ENCODE measurements around the gene KCTD16. TPM values are rescaled to one million over a fixed set of nuclear protein-coding genes. Genes with fewer than 3 reads are reported as not detected.

KCTD16 gene
- total and polyA plus RNA-seq, 7 experiments from 2014 or later, result 0.07 to 0.22 (median 0.13) TPM; not detected in 4

DNA sequence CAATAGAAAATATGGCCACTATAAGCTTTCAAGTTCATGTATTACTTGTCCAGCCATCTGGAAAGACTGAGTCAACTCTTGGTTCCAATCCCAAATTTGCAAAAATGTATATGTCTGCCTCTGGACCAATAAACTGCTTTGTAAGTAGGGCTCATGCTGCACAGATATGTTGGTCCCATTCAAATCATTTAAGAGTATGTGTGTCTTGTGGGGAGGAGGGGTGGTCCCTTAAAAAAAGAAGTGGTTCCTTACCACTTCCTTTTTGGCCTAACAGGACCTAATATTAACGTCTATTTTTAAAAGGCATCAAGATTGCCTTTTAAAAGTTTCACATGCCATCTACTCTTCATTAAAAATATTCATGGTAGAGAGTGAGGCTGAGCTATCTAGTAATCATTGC, 214.9 kb downstream of the KCTD16 start:
- no peaks in the 10 kb centered on the region for H3K36me3 Mint-ChIP-seq
- H3K27ac ChIP-seq (ENCODE audit: low read depth, low read length), result no peak overlapping the region
- H3K4me3 Mint-ChIP-seq, result no peak overlapping the region
- peaks cover 0 to 20% (median 8%) of the 10 kb centered on the region in 11 donors for H3K9me3 Mint-ChIP-seq
- H3K27me3 ChIP-seq (ENCODE audit: control insufficient read depth in 2 of 2, insufficient read depth in 2 of 2, low read length in 2 of 2), result no peaks in the 10 kb centered on the region
- H3K36me3 ChIP-seq (ENCODE audit: control insufficient read depth in 2 of 3, insufficient read depth in 3 of 3, low read length in 3 of 3), result no peaks in the 10 kb centered on the region
- intact Hi-C loops (cut with micrococcal nuclease), result no loop called here
- ATAC-seq (no peak), DNase-seq (no peak)
- no peak overlapping the region for H3K27ac Mint-ChIP-seq
- no peak overlapping the region for H3K4me3 ChIP-seq (ENCODE audit: low read length)
- no peaks in the 10 kb centered on the region for H3K4me1 ChIP-seq (ENCODE audit: control insufficient read depth in 2 of 2, insufficient read depth in 2 of 2, low read length in 2 of 2)
- H3K9me3 ChIP-seq (ENCODE audit: control insufficient read depth in 2 of 3, low read length in 3 of 3), result no peaks in the 10 kb centered on the region
- CTCF ChIA-PET, result no interaction called here
- H3K4me1 Mint-ChIP-seq, result peaks cover 0 to 1% (median 0%) of the 10 kb centered on the region in 7 donors
- POLR2A ChIA-PET, result no interaction called here
- peaks cover 0 to 3% (median 0%) of the 10 kb centered on the region in 5 donors for H3K27me3 Mint-ChIP-seq

DNA sequence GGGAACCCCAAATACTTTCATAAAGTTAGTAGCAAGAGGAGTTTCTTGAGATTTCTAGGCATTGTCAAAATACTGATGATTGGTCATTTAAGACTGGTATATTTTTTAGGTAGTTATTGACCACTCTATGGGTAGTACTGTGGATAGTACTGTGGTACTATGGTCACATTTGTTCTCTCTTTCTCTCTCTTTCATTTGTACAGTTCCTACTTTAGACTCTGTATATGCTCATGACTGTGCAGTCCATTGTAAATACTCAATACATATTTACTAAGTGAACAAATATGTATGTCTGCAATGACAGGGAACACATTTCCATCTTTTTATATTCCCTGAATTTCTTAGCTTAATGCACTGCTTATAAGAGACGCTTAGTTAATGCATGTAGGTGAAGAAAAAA, 215.6 kb downstream of the KCTD16 start:
- ChIA-PET CTCF (no interaction called here), POLR2A (no interaction called here)
- no peak for DNase-seq
- intact Hi-C loops (cut with micrococcal nuclease), result no loop called here
- Mint-ChIP-seq H3K36me3 (no peaks in the 10 kb centered on the region), H3K4me3 (no peak overlapping the region), H3K9me3 (peaks cover 0 to 13% (median 6%) of the 10 kb centered on the region in 11 donors), H3K27me3 (peaks cover 0 to 3% (median 0%) of the 10 kb centered on the region in 5 donors), H3K27ac (no peak overlapping the region), H3K4me1 (peaks cover 0 to 1% (median 0%) of the 10 kb centered on the region in 7 donors)
- Histone ChIP-seq H3K27me3 (ENCODE audit: control insufficient read depth in 2 of 2, insufficient read depth in 2 of 2, low read length in 2 of 2) (no peaks in the 10 kb centered on the region), H3K27ac (ENCODE audit: low read depth, low read length) (no peak overlapping the region), H3K36me3 (ENCODE audit: control insufficient read depth in 2 of 3, insufficient read depth in 3 of 3, low read length in 3 of 3) (no peaks in the 10 kb centered on the region), H3K4me1 (ENCODE audit: control insufficient read depth in 2 of 2, insufficient read depth in 2 of 2, low read length in 2 of 2) (no peaks in the 10 kb centered on the region), H3K9me3 (ENCODE audit: control insufficient read depth in 2 of 3, low read length in 3 of 3) (no peaks in the 10 kb centered on the region), H3K4me3 (ENCODE audit: low read length) (no peak overlapping the region)
- ATAC-seq, result no peak

DNA sequence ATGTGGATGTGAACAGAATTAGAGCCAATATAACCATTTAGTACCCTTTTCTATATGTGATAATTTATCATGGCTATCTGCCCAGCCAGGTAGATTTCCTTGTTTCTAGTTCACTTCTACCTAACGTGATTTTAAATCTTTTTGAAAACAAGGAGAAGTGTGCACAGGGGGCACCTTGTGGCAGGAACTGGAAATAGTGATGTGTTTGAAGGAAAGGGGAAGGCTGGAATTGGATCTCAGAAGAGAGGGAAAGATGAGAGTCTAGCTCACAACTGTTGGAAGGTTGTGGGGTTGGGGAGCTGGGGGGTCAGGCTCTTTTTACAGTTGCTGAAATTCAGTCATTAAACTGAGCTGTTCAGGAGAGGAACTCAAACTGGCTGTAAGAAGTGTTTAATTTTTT, 219.5 kb downstream of the KCTD16 start:
- Mint-ChIP-seq H3K9me3 (peaks cover 0 to 17% (median 4%) of the 10 kb centered on the region in 11 donors), H3K4me3 (no peak overlapping the region), H3K4me1 (peaks cover 0 to 1% (median 0%) of the 10 kb centered on the region in 7 donors), H3K27me3 (peaks cover 0 to 5% (median 0%) of the 10 kb centered on the region in 5 donors), H3K27ac (no peak overlapping the region), H3K36me3 (no peaks in the 10 kb centered on the region)
- DNase-seq (no peak), ATAC-seq (no peak)
- H3K27ac ChIP-seq (ENCODE audit: low read depth, low read length), result no peak overlapping the region
- no peaks in the 10 kb centered on the region for H3K36me3 ChIP-seq (ENCODE audit: control insufficient read depth in 2 of 3, insufficient read depth in 3 of 3, low read length in 3 of 3)
- ChIA-PET POLR2A (no interaction called here), CTCF (no interaction called here)
- no peak overlapping the region for H3K4me3 ChIP-seq (ENCODE audit: low read length)
- no peaks in the 10 kb centered on the region for H3K9me3 ChIP-seq (ENCODE audit: control insufficient read depth in 2 of 3, low read length in 3 of 3)
- intact Hi-C loops (cut with micrococcal nuclease), result no loop called here
- H3K4me1 ChIP-seq (ENCODE audit: control insufficient read depth in 2 of 2, insufficient read depth in 2 of 2, low read length in 2 of 2), result no peaks in the 10 kb centered on the region
- H3K27me3 ChIP-seq (ENCODE audit: control insufficient read depth in 2 of 2, insufficient read depth in 2 of 2, low read length in 2 of 2), result no peaks in the 10 kb centered on the region

DNA sequence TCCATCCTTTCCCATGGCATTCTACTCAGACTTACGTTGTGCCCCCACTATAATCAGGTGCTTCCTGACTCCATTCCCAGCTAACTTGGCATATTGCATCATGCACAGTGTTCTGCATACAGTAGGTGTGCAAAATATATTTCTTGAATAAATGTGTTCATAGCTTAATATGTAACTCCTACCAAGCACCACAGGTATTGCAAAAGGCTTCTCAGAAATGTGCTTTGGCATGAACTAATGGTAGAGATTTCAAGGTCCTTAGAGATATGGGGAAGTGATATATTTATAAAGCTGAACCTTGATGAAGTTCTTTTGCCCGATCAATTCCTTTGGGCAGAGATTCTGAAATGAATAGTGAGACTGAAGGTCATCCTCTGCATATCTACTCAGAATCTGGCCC, 220.4 kb downstream of the KCTD16 start:
- ATAC-seq, result no peak
- POLR2A ChIA-PET, result no interaction called here
- Histone ChIP-seq H3K9me3 (ENCODE audit: control insufficient read depth in 2 of 3, low read length in 3 of 3) (no peaks in the 10 kb centered on the region), H3K4me3 (ENCODE audit: low read length) (no peak overlapping the region), H3K4me1 (ENCODE audit: control insufficient read depth in 2 of 2, insufficient read depth in 2 of 2, low read length in 2 of 2) (no peaks in the 10 kb centered on the region), H3K27ac (ENCODE audit: low read depth, low read length) (no peak overlapping the region), H3K36me3 (ENCODE audit: control insufficient read depth in 2 of 3, insufficient read depth in 3 of 3, low read length in 3 of 3) (no peaks in the 10 kb centered on the region), H3K27me3 (ENCODE audit: control insufficient read depth in 2 of 2, insufficient read depth in 2 of 2, low read length in 2 of 2) (no peaks in the 10 kb centered on the region)
- intact Hi-C loops (cut with micrococcal nuclease), result no loop called here
- Mint-ChIP-seq H3K36me3 (no peaks in the 10 kb centered on the region), H3K27ac (no peak overlapping the region), H3K9me3 (peaks cover 0 to 17% (median 4%) of the 10 kb centered on the region in 11 donors), H3K4me3 (no peak overlapping the region), H3K4me1 (peaks cover 0 to 1% (median 0%) of the 10 kb centered on the region in 7 donors), H3K27me3 (peaks cover 0 to 5% (median 0%) of the 10 kb centered on the region in 5 donors)
- CTCF ChIA-PET, result no interaction called here
- no peak for DNase-seq

DNA sequence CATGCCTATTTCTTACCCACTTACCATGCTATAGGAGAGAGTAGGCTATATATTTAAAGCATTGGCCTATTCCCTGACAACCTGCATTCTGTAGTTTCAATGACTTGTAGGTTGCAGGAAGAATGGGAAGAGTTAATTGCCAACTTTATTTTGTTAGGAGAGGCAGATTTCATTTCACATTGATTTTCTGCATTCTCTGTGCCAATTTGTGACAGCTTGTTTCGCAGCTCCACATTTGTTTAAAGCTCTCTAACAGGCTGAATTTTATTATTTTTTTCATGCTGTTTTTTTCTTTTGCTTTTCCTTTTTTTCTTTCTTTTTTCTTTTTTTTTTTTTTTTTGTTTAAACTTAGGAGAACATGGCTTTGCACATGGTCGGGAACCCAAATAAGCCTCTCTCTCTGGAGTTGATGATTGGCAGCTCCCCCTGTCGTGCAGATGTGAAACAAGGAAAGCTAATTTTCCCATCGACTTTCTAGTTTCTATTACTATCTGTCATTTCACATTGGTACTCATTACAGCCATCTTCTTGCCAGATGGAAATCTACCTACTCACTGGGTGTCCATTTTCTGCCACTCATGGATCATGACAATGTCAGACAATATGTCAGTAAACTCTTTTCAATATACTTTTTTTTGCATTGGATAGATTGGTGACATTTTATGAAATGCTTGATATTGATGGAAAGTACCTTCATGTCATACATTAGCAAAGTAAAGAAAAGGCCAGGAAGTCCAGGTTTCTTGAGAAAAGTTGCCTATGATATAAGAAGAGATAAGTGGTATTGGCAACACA, 223.2 kb downstream of the KCTD16 start:
- ChIA-PET CTCF (no interaction called here), POLR2A (no interaction called here)
- no peaks in the 10 kb centered on the region for H3K9me3 ChIP-seq (ENCODE audit: control insufficient read depth in 2 of 3, low read length in 3 of 3)
- H3K27me3 ChIP-seq (ENCODE audit: control insufficient read depth in 2 of 2, insufficient read depth in 2 of 2, low read length in 2 of 2), result no peaks in the 10 kb centered on the region
- Mint-ChIP-seq H3K4me1 (peaks cover 0 to 1% (median 0%) of the 10 kb centered on the region in 7 donors), H3K27ac (no peak overlapping the region), H3K9me3 (peaks cover 0 to 17% (median 4%) of the 10 kb centered on the region in 11 donors), H3K27me3 (peaks cover 0 to 5% (median 0%) of the 10 kb centered on the region in 5 donors), H3K36me3 (no peaks in the 10 kb centered on the region), H3K4me3 (no peak overlapping the region)
- intact Hi-C loops (cut with micrococcal nuclease), result no loop called here
- no peak overlapping the region for H3K27ac ChIP-seq (ENCODE audit: low read depth, low read length)
- H3K4me1 ChIP-seq (ENCODE audit: control insufficient read depth in 2 of 2, insufficient read depth in 2 of 2, low read length in 2 of 2), result no peaks in the 10 kb centered on the region
- ATAC-seq, result no peak
- no peaks in the 10 kb centered on the region for H3K36me3 ChIP-seq (ENCODE audit: control insufficient read depth in 2 of 3, insufficient read depth in 3 of 3, low read length in 3 of 3)
- DNase-seq, result no peak
- H3K4me3 ChIP-seq (ENCODE audit: low read length), result no peak overlapping the region

DNA sequence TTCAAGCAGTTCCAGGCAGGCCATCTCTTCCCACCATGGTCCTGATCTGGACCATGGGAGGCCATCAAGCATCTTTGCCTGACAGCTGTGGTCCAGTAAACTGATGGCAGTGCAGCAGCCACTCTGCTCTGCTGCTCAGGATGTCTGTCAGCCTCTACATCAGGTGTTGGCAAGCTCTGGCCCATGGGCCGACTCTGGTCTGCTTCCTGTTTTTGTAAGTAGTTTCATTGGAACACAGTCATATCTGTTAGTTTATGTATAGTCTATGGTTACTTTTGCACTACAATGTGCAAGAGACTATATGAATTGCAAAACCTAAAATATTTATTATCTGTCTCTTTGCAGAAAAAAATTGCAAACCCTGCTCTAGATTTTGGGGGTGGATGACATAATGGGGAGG, 225.0 kb downstream of the KCTD16 start:
- no peak overlapping the region for H3K27ac ChIP-seq (ENCODE audit: low read depth, low read length)
- DNase-seq (no peak), ATAC-seq (no peak)
- Mint-ChIP-seq H3K27me3 (peaks cover 0 to 5% (median 0%) of the 10 kb centered on the region in 5 donors), H3K4me3 (no peak overlapping the region), H3K36me3 (no peaks in the 10 kb centered on the region), H3K27ac (no peak overlapping the region), H3K9me3 (peaks cover 0 to 17% (median 3%) of the 10 kb centered on the region in 11 donors), H3K4me1 (no peaks in the 10 kb centered on the region)
- no peaks in the 10 kb centered on the region for H3K36me3 ChIP-seq (ENCODE audit: control insufficient read depth in 2 of 3, insufficient read depth in 3 of 3, low read length in 3 of 3)
- H3K4me3 ChIP-seq (ENCODE audit: low read length), result no peak overlapping the region
- no peaks in the 10 kb centered on the region for H3K27me3 ChIP-seq (ENCODE audit: control insufficient read depth in 2 of 2, insufficient read depth in 2 of 2, low read length in 2 of 2)
- CTCF ChIA-PET, result no interaction called here
- POLR2A ChIA-PET, result no interaction called here
- no peaks in the 10 kb centered on the region for H3K9me3 ChIP-seq (ENCODE audit: control insufficient read depth in 2 of 3, low read length in 3 of 3)
- intact Hi-C loops (cut with micrococcal nuclease), result no loop called here
- H3K4me1 ChIP-seq (ENCODE audit: control insufficient read depth in 2 of 2, insufficient read depth in 2 of 2, low read length in 2 of 2), result no peaks in the 10 kb centered on the region

DNA sequence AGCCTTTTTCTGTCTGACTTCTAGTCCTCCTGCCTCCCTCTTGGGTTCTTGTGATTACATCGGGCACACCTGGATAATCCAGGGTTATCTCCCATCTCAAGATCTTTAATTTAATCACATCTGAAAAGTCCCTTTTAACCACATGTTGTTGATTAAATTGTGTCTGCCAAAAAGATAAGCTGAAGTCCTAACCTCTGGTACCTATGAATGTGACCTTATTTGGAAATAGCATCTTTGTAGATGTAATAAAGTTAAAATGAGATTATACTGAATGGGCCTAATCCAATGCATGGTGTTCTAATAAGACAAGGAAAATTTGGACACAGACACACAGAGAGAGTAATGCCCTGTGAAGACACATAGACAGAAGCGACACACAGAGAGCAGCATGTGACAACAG, 232.4 kb downstream of the KCTD16 start:
- Histone ChIP-seq H3K4me1 (ENCODE audit: control insufficient read depth in 2 of 2, insufficient read depth in 2 of 2, low read length in 2 of 2) (no peaks in the 10 kb centered on the region), H3K4me3 (ENCODE audit: low read length) (no peak overlapping the region), H3K9me3 (ENCODE audit: control insufficient read depth in 2 of 3, low read length in 3 of 3) (no peaks in the 10 kb centered on the region), H3K27ac (ENCODE audit: low read depth, low read length) (no peak overlapping the region), H3K27me3 (ENCODE audit: control insufficient read depth in 2 of 2, insufficient read depth in 2 of 2, low read length in 2 of 2) (no peaks in the 10 kb centered on the region), H3K36me3 (ENCODE audit: control insufficient read depth in 2 of 3, insufficient read depth in 3 of 3, low read length in 3 of 3) (no peaks in the 10 kb centered on the region)
- Mint-ChIP-seq H3K4me1 (no peaks in the 10 kb centered on the region), H3K27me3 (peaks cover 0 to 8% (median 4%) of the 10 kb centered on the region in 5 donors), H3K27ac (no peak overlapping the region), H3K4me3 (no peak overlapping the region), H3K9me3 (peaks cover 0 to 4% (median 0%) of the 10 kb centered on the region in 11 donors), H3K36me3 (no peaks in the 10 kb centered on the region)
- POLR2A ChIA-PET, result no interaction called here
- DNase-seq, result no peak
- intact Hi-C loops (cut with micrococcal nuclease), result no loop called here
- CTCF ChIA-PET, result no interaction called here
- no peak for ATAC-seq

All from naive thymus-derived CD4-positive, alpha-beta T cell (primary cell).